ENCODE measurements around the gene SLC66A2. TPM values are rescaled to one million over a fixed set of nuclear protein-coding genes. Genes with fewer than 3 reads are reported as not detected.

Gene SLC66A2
- total and polyA plus RNA-seq, 2 of the 13 experiments (the other 11 are each of a cell fraction or from before 2014, with no cell fraction given) = 33.5 to 41.9 TPM

DNA sequence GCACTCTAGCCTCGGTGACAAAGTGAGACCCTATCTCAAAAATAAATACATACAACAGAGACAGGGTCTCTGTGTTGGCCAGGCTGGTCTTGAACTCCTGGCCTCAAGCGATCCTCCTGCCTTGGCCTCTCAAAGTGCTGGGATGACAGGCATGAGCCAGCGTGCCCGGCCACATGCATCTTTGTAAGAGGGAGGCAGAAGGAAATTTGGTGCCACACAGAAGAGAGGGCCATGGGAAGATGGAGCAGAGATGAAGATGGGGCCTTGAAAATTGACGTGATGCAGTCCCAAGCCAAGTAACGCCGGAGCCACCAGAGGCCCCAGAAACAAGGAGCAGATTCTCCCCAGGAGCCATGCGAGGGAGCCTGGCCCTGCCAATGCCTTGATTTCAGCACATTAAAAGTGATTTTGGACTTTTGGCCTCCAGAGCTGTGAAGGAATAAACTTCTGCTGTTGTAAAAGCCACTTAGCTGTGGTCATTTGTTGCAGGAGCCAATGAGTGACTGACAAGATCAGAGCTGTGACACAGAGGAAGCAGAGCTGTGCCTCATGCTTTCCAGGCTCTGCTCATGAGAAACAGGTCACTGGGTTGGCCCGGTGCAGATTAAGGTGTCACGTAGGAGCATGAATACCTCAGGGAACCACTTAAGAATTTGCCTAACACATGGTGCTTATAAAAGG lies 2.7 kb upstream of the SLC66A2 start:
- intact Hi-C loops (cut with micrococcal nuclease; ENCODE audit: unreplicated experiment) = no loop called here
- ChIA-PET POLR2A (interaction anchor here (0.8 to 1.3 kb wide), 4 partner anchors 8 to 79 kb away, joined by 3 to 4 read pairs (median 3); no protein-coding TSS in a partner anchor), CTCF (ENCODE audit: low intra/inter-chr PET ratio, low total read pairs) (no interaction called here)
- Histone ChIP-seq H3K27me3 (ENCODE audit: control insufficient read depth in 1 of 2, insufficient read depth in 2 of 2, low read length in 2 of 2) (no peaks in the 10 kb centered on the region; a peak in 1 of 5 replicates), H4K20me1 (ENCODE audit: insufficient read depth, low read length) (peaks cover 4% of the 10 kb centered on the region; the same call in 1 of the 2 replicates), H2AFZ (ENCODE audit: low read length) (no peak overlapping the region), H3K79me2 (ENCODE audit: insufficient read depth, low read length) (peaks cover 18% of the 10 kb centered on the region), H3K36me3 (replicated peaks in 1 of 2; ENCODE audit: control insufficient read depth in 1 of 2, insufficient read depth in 2 of 2, low read length in 2 of 2) (no peaks in the 10 kb centered on the region), H3K4me1 (ENCODE audit: insufficient read depth, low read length) (peaks cover 31% of the 10 kb centered on the region), H3K4me3 (replicated peaks in 1 of 3; ENCODE audit: insufficient read depth in 1 of 3, low read depth in 2 of 3, low read length in 3 of 3) (no peak overlapping the region), H3K27ac (ENCODE audit: extremely low read length, insufficient read depth, low read length) (peak overlapping the region; percentile 26), H3K4me2 (ENCODE audit: low read depth, low read length) (no peak overlapping the region), H3K9ac (ENCODE audit: insufficient read depth, low read depth, low read length) (no peak overlapping the region), H3K9me3 (ENCODE audit: low read length) (no peaks in the 10 kb centered on the region)
- no peak for ATAC-seq
- 85% methylated on average over 10 of the region's 10 CpGs for WGBS (ENCODE audit: low lambda C conversion rate)
- TSS peak; percentile 36 for BruUV-seq (replicated peaks)
- in situ Hi-C loops (cut with HindIII; ENCODE audit: extremely low pct_ligation_motif_present, low pct_unique_long_range_greater_than_20kb) = no loop called here
- no peak for FAIRE-seq
- TF ChIP-seq, protein P1, sequence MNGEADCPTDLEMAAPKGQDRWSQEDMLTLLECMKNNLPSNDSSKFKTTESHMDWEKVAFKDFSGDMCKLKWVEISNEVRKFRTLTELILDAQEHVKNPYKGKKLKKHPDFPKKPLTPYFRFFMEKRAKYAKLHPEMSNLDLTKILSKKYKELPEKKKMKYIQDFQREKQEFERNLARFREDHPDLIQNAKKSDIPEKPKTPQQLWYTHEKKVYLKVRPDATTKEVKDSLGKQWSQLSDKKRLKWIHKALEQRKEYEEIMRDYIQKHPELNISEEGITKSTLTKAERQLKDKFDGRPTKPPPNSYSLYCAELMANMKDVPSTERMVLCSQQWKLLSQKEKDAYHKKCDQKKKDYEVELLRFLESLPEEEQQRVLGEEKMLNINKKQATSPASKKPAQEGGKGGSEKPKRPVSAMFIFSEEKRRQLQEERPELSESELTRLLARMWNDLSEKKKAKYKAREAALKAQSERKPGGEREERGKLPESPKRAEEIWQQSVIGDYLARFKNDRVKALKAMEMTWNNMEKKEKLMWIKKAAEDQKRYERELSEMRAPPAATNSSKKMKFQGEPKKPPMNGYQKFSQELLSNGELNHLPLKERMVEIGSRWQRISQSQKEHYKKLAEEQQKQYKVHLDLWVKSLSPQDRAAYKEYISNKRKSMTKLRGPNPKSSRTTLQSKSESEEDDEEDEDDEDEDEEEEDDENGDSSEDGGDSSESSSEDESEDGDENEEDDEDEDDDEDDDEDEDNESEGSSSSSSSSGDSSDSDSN (CRISPR knock-in tag; IDR thresholded peaks at IDR 0.05) = no peak
- TF ChIP-seq SETDB1 (CRISPR knock-in tag; IDR thresholded peaks at IDR 0.05; ENCODE audit: borderline replicate concordance) = no peak
- no peak for TF ChIP-seq ZNF274 (CRISPR knock-in tag; IDR thresholded peaks at IDR 0.05)
- TF ChIP-seq ZNF367 (CRISPR knock-in tag; IDR thresholded peaks at IDR 0.05; ENCODE audit: borderline replicate concordance) = no peak
- TF ChIP-seq, protein P2, sequence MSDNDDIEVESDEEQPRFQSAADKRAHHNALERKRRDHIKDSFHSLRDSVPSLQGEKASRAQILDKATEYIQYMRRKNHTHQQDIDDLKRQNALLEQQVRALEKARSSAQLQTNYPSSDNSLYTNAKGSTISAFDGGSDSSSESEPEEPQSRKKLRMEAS (IDR thresholded peaks at IDR 0.05) = no peak
- TF ChIP-seq SP140L (CRISPR knock-in tag; IDR thresholded peaks at IDR 0.05; ENCODE audit: borderline replicate concordance) = no peak
- no peak for TF ChIP-seq PLRG1 (conservative IDR thresholded peaks at IDR 0.05)
- TF ChIP-seq ZNF331 (CRISPR knock-in tag; IDR thresholded peaks at IDR 0.05) = no peak
- no peak for DNase-seq (ENCODE audit: low spot score)
